Tibial nerve (tissue), 3 donors: ENCODE results near the gene IYD.

Experiments used
- CTCF ChIP-seq, 5 experiments: fragments of 200-600 bp in 3 of 5; fragments of 450-650 bp in 2 of 5; sonication (generic) in 3 of 5; IDR thresholded peaks; one replicate each; pipeline ENCODE4 v1.5.1; 2016 to 2019; ENCODE audit warnings: antibody characterized with exemption in 5 of 5, mild to moderate bottlenecking in 3 of 5, moderate library complexity in 2 of 5
- POLR2A ChIP-seq, 2 donors: fragments of 450-650 bp; IDR thresholded peaks; one replicate each; pipeline ENCODE4 v1.6.1; 2017; ENCODE audit warnings: antibody characterized with exemption in 2 of 2, mild to moderate bottlenecking in 2 of 2, moderate library complexity in 2 of 2

DNA sequence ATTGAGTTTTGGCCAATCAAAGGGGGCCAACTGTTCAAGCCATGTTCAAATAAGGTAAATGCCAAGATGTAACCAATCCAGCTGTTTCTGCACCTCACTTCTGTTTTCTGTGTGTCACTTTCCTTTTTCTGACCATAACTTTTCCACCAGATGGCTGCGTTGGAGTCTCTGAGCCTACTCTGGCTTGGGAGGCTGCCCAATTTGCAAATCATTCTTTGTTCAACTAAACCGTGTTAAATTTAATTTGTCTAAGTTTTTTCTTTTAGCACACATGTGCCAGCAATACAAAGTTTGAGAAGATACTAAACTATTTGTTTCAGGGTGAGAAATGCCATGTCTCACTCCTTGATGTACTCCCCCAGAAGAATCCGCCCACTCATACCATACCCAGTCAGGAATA, 52.1 kb downstream of the IYD start:
- TF ChIP-seq CTCF (IDR thresholded peaks at IDR 0.05) = no peak
- TF ChIP-seq POLR2A (IDR thresholded peaks at IDR 0.05) = no peak
